DOHH2 (cell line): ENCODE measurements around the gene DZIP3.

Experiments used
- EZH2phosphoT487 ChIP-seq: fragments of 200-600 bp; sonication (generic); IDR thresholded peaks from 2 replicates; pipeline ENCODE4 v1.6.1; 2017; ENCODE audit warnings: borderline replicate concordance, mild to moderate bottlenecking, antibody characterized with exemption, low read length, moderate library complexity, mixed read lengths
- TF ChIP-seq, protein P1 (sequence below): fragments of 200-600 bp; sonication (generic); IDR thresholded peaks from one replicate; pipeline ENCODE4 v1.5.1; 2014; ENCODE audit warnings: antibody characterized with exemption, mild to moderate bottlenecking, low read depth, low read length; ENCODE audit not compliant: poor library complexity, severe bottlenecking

DNA sequence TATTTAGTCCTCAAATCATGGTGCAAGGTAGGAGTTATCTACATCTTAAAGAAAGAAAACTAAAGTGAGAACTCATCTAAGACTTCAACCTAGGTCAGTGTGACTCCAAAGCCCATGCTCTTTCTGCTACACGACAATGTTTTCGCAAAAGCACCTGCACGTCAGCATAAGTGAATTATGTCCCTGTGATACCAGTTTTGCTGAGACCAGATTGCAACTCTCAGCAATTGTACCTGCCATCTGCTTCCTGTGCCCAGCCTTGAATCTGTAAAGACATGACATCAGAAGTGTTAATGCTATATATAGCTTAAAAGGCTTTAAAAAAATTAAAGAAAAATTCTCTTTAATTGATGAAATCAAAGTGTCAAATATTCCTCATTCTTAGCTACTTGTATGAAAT, 124.3 kb downstream of the DZIP3 start:
- TF ChIP-seq, protein P1, sequence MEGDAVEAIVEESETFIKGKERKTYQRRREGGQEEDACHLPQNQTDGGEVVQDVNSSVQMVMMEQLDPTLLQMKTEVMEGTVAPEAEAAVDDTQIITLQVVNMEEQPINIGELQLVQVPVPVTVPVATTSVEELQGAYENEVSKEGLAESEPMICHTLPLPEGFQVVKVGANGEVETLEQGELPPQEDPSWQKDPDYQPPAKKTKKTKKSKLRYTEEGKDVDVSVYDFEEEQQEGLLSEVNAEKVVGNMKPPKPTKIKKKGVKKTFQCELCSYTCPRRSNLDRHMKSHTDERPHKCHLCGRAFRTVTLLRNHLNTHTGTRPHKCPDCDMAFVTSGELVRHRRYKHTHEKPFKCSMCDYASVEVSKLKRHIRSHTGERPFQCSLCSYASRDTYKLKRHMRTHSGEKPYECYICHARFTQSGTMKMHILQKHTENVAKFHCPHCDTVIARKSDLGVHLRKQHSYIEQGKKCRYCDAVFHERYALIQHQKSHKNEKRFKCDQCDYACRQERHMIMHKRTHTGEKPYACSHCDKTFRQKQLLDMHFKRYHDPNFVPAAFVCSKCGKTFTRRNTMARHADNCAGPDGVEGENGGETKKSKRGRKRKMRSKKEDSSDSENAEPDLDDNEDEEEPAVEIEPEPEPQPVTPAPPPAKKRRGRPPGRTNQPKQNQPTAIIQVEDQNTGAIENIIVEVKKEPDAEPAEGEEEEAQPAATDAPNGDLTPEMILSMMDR = no peak
- no peak for TF ChIP-seq EZH2phosphoT487
